Measurements from ENCODE around the gene PTMA.
A peak's percentile ranks its signal among the peaks of the same experiment; 100 is the strongest.
"Not testable (repeated sequence)": the region's sequence is repeated elsewhere in the genome, so short reads cannot be mapped to it uniquely, and the experiment has no call there.

PTMA gene

GRCh38 chr2:231707927-231708772 is at the start of gene PTMA:
PTMA (plus strand) TSS chr2:231708525; CDS start chr2:231708707, 182 bp downstream.
- peak; percentile 100 for DNase-seq

GRCh38 chr2:231660073-231660472 is 48.3 kb upstream of the PTMA start:
- not testable (repeated sequence) for DNase-seq

GRCh38 chr2:231660860-231661259 is 47.5 kb upstream of the PTMA start:
- no peak for DNase-seq

- DNase-seq, result no peak
Observed at GRCh38 chr2:231661422-231662027, 46.8 kb upstream of the PTMA start.

- DNase-seq, result peak; percentile 98
Observed at GRCh38 chr2:231662028-231662810, 46.1 kb upstream of the PTMA start.

GRCh38 chr2:231662811-231663457 is 45.4 kb upstream of the PTMA start:
- no peak for DNase-seq

- DNase-seq, result no peak
Observed at GRCh38 chr2:231663458-231664212, 44.7 kb upstream of the PTMA start.

- no peak for DNase-seq
Observed at GRCh38 chr2:231664727-231665126, 43.6 kb upstream of the PTMA start.

- no peak for DNase-seq
Observed at GRCh38 chr2:231665245-231666170, 42.8 kb upstream of the PTMA start.

- DNase-seq, result peak; percentile 24
Observed at GRCh38 chr2:231666171-231667095, 41.9 kb upstream of the PTMA start.

GRCh38 chr2:231667096-231667427 is 41.3 kb upstream of the PTMA start:
- no peak for DNase-seq

GRCh38 chr2:231667496-231667895 is 40.8 kb upstream of the PTMA start:
- no peak for DNase-seq

- no peak for DNase-seq
Observed at GRCh38 chr2:231668981-231669380, 39.3 kb upstream of the PTMA start.

GRCh38 chr2:231671270-231672050 is 36.9 kb upstream of the PTMA start:
- DNase-seq, result no peak

GRCh38 chr2:231672617-231673347 is 35.5 kb upstream of the PTMA start:
- no peak for DNase-seq

- no peak for DNase-seq
Observed at GRCh38 chr2:231673348-231673770, 35.0 kb upstream of the PTMA start.

GRCh38 chr2:231674587-231675338 is 33.6 kb upstream of the PTMA start:
- DNase-seq, result peak; percentile 60

- no peak for DNase-seq
Observed at GRCh38 chr2:231676243-231676642, 32.1 kb upstream of the PTMA start.
